HS-27A (cell line): Measurements from ENCODE around the gene PDHX.
A peak's percentile ranks its signal among the peaks of the same experiment; 100 is the strongest.
"Not testable (repeated sequence)": the region's sequence is repeated elsewhere in the genome, so short reads cannot be mapped to it uniquely, and the experiment has no call there.

Experiments
- DNase-seq: peaks from one replicate; pipeline ENCODE4 v3.0.0-alpha.2; 2012; ENCODE audit warnings: low read depth, missing footprints

PDHX gene

DNA sequence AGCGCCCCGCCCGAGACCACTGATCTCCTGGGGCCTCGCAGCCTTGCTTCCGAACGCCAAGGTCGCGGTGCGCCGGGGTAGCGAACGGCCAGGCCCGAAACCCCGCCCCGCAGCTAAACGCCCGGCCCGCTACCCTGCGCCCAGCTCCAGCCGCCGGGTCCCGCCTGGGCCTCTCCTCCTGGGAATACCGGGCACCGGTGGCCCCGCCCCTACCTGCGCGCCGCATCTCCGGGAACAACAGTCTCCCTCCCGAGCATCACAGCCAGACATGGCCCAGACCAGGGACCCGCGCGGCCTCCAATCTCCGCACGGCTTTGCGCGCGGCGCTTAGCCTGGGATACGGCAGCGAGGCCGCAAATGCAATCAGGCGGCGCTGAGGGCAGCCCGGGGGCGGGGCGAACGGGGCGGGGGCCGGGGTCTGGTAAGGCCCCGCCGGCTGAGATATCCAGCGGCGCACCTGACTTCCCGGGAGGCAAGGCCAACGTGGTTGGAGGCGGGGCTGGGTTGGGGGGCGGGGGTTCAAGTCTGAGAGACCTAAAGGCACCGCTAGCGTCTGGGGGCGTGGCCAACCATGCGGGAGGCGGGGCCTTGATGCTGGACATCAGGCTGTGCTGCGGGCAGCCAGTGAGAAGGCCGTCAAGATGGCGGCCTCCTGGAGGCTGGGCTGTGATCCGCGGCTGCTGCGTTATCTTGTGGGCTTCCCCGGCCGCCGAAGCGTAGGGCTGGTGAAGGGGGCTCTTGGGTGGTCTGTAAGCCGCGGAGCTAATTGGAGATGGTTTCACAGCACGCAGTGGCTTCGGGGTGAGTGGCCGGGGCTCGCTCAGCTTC is at the start of gene PDHX, which contains the start of gene APIP:
PDHX (plus strand) TSS at position 604 of the 828 bp plus-strand sequence; CDS start at position 642, 38 bp downstream.
APIP (minus strand) TSS at position 365 of the 828 bp plus-strand sequence; CDS start at position 270, 95 bp downstream.
- peak; percentile 94 for DNase-seq

DNA sequence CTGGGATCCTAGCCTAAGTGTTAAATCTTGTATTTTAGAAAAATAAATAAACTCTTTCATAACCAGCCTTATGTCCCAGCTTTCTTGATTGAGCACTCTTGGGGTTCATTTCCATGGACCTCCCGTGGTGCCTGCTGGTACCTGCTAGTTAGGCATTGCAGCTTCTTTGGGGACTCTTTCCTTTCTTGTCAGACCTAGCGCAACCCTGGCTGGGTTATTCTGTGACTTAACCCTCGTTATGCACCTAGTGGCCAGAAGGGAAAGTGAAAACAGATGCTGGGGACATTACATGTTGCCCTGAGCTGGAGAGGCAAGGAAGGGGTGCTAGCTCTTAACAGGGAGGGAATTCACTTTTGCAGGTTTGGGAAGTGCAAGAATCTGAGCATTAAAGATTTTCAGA is 47.0 kb upstream of the PDHX start:
- no peak for DNase-seq

- DNase-seq = no peak
Measured at GRCh38 chr11:34870548-34871196, 45.7 kb upstream of the PDHX start.

GRCh38 chr11:34874202-34874601 is 42.2 kb upstream of the PDHX start:
- DNase-seq = no peak

GRCh38 chr11:34877375-34877975 is 38.9 kb upstream of the PDHX start:
- DNase-seq = no peak

GRCh38 chr11:34881900-34882299 is 34.5 kb upstream of the PDHX start:
- DNase-seq = no peak

- no peak for DNase-seq
Measured at GRCh38 chr11:34886609-34887008, 29.8 kb upstream of the PDHX start.

DNA sequence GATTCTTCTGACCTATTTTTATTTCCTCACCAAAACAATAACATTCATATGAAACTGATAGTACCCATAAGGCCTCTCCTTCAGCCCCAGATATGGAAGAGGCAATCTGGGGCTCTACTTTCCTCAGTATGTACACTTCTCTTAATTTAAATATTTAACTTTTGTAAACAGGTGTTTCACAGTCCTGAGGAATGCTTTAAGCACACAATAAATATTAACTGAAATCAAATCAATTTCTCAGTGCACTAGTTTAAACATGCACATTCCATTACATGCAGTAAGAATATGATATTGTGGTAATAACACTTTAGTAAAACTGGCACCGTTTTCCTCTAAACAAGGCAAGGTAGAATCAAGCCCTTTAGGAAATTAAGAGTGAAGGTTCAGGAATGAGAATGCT is 29.2 kb upstream of the PDHX start:
- no peak for DNase-seq

GRCh38 chr11:34890089-34890488 is 26.3 kb upstream of the PDHX start:
- DNase-seq = no peak

- DNase-seq = peak; percentile 12
Measured at GRCh38 chr11:34890812-34891211, 25.6 kb upstream of the PDHX start.

GRCh38 chr11:34891611-34892010 is 24.8 kb upstream of the PDHX start:
- no peak for DNase-seq

DNA sequence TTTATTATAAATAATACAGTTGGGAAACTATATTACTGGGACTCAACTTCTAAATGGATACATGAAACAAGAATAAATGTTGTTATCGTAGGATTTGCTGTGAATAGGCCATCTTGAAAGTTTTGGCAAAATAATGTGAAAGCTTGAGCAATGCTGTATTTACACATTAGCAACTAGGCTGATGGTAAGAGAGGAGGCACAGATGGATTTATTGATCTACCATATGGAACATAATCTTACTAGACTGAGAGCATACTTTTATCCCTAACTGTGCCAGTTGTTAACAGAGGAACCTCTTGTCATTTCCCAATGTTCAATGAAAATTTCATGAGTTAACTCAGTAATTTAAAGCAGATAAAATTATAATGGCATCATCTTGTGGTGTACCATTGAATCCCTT is 23.0 kb upstream of the PDHX start:
- no peak for DNase-seq

GRCh38 chr11:34896191-34896590 is 20.2 kb upstream of the PDHX start:
- not testable (repeated sequence) for DNase-seq

DNA sequence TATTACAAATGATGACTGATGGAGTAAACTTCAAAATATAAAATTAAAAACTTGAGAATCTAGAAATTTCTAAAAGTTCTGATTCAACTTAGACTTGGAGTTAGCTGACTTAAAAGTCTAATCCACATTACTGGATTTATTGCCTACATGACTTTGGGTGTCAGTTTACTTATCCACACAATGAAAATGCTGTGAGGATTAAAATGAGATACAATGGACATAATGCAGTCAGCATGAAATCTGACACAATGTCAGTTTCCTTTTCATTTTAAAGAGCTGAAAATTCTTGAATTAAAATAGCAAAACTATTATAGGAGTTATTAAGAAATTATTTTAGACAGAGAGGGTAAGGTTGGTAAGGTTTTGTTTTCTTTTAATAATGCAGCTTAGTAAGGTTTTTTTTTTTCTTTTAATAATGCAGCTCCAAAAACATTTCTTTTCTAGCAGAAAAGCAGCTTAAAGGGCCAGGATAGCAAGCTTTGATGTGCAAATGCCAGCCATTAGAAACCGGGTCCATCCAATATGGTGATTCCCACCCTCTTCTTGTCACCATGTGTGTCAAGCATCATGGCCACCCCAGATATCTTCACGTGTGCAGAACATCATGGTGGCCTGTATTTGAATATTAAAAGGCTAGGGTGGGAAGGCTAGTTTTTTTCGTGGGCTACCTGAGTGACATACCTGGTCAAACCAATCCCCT is 19.1 kb upstream of the PDHX start:
- DNase-seq = no peak

- no peak for DNase-seq
Measured at GRCh38 chr11:34898474-34898873, 17.9 kb upstream of the PDHX start.

GRCh38 chr11:34899633-34900016 is 16.8 kb upstream of the PDHX start:
- no peak for DNase-seq

- no peak for DNase-seq
Measured at GRCh38 chr11:34904421-34904955, 11.9 kb upstream of the PDHX start.

GRCh38 chr11:34905666-34906065 is 10.8 kb upstream of the PDHX start:
- DNase-seq = no peak

DNA sequence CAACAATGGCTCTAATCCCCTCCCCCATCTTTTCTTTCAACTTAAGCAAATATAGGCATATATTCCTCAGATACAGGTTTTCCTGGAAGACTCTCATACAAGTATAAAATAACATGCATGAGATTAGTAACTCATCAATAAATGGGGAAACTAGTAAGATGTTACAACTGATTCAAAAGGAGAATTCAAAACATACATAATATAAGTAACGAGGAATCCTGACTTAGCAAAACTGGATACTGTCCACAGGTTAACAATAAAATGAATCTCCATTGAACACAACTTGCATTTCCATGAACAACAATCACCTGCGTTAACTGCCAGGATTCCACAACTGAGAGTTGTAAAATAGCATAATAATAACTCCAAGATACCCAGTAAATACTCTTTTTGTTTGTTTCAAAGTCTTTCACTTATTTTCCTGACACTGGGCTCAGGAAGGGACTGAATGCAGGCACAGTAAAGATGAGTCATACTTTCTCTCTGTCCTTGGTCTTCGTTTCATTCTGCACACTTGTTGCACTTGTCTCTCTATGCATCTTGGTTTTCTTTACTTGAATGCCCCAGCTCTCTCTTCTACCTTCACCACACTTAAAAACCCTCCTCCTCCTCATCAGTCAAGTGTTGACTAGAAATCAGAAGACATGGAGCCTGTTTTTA is 8.4 kb upstream of the PDHX start:
- no peak for DNase-seq

DNA sequence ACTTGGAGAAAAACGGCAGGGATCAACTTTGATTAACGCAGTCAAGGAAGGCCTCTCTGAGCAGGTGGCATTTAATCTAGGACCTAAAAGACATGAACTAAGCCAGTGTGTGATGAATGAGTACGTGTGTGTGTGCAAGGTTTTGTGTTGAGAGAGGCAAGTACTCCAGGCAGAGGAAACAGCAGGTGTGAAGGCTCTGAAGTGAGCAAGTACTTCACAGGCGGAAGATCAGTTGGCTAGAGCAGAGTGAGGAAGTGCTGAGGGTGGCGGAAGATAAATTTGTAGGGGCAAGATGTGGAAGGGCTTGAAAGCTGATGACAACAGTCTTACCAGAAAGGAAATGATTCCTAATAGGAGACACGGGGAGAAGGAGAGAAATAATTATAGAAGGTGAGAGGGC is 7.0 kb upstream of the PDHX start:
- no peak for DNase-seq

- no peak for DNase-seq
Measured at GRCh38 chr11:34909955-34910354, 6.5 kb upstream of the PDHX start.

DNA sequence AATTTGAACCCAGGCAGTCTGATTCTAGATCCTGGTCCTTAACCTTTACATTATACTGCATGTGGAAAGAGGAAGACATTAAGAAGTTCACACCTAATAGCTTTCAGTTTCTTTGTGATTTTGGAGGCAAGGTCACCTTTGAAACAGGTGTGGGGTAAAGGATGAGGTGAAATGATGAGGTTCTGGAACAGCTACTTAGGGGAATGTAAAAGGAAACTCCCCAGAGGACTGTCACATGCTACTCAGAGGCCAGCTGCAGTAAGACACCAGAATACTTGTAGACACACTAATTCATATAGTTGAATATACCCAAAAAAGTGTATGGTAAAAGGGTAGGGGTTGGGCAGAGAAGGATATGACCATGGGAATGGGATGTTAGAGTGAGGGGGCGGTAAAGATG is 5.6 kb upstream of the PDHX start:
- DNase-seq = no peak
